Islet of Langerhans (tissue), 1 donor: ENCODE results near the gene PDGFC.

Source experiments
- FAIRE-seq: peaks from one replicate; lab custom pipeline; 2011; peaks lifted over from hg19 to GRCh38; lab: Jason Lieb, UNC

PDGFC gene

DNA sequence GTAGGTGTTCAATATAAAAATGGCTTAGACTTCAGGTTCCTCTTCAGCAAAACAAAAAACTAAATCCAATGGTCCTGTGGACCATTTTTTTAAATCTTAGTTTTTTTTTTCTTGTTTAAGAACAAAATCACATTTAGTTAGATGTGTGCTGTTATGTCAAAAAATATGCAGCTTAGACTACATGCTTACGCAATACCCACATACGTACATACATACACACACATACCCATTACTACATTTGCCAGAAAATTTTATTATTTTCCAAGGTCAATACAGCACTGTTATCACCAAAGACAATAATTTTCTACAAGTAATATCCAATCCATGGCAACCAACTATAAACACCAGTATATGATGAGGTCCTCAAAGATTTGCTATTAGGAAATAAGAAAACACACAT, 144.1 kb downstream of the PDGFC start:
- FAIRE-seq = no peak

DNA sequence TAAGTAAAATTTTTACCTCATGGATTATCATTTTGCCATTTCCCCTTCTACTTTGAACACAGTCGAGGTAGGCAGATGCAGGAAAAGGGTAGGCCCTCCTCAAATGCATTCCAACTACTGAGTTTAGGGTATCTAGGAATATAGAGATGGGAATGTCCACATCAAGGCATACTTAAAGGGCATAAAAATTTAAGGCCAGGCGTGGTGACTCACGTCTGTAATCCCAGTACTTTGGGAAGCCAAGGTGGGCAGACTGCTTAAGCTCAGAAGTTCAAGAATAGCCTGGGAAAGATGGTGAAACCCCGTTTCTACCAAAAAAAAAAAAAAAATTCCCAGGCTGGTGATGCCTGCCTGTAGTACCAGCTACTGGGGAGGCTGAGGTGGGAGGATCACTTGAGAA, 146.5 kb downstream of the PDGFC start:
- FAIRE-seq = peak; percentile 98

DNA sequence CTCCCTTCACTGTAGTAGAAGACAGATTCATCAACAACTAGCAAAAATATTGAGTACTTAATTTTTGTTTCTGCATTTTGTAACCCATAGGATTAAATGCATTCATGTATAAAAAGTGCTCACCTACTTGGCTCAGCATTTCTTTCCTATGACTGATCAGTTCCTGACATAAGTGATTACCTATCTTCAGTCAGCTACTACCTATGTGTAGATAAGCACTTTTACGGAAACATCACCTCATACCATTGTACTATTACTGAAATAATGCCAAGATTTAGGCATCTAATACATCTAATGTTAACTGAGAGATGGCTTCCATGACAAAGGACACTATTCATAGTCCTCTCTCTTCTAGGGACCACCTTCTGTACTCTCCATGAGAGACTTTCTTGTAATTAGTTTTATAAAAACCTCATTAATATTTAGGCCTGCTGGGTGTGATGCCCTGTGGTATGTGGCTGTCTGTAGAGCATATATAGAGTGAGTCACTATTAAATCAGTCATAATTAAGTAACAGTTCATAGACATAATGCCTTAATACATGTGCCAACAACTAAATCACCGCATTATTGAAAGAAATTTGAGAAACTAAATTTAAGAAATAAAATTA, 147.0 kb downstream of the PDGFC start:
- no peak for FAIRE-seq

DNA sequence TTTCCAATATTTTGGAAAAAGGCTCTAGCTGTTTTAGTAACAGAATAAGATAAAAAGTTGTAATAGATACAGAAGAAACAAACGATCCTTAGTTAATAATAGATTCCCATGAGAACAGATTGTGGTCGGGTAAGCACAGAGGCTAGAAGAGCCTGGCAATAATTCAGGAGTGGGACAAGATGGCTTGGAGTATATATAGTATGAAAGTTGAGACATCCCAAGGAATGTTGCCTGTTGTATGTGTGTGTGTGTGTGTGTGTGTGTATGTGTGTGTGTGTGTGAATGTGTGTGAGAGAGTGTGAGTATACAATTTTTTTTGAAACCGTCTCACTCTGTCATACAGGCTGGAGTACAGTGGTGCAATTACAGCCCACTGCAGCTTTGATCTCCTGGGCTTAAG, 150.7 kb downstream of the PDGFC start:
- no peak for FAIRE-seq

DNA sequence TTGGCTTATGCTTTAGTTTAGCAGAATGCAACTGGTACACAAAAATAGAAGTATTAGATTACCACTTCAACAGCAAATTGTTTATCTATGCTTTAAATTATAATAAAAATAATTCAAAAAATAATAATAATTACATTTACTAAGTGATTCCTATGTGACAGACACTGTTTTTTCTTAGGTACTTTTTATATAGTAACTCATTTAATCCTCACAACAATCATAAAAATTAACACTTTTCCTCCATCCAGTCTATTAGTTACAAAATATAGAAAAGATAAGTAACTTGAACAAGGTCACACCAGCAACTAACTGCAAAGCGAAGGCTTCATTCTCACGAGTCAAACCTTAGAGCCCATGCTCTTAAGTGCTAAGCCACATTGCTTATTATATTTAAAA, 155.2 kb downstream of the PDGFC start:
- FAIRE-seq = no peak

DNA sequence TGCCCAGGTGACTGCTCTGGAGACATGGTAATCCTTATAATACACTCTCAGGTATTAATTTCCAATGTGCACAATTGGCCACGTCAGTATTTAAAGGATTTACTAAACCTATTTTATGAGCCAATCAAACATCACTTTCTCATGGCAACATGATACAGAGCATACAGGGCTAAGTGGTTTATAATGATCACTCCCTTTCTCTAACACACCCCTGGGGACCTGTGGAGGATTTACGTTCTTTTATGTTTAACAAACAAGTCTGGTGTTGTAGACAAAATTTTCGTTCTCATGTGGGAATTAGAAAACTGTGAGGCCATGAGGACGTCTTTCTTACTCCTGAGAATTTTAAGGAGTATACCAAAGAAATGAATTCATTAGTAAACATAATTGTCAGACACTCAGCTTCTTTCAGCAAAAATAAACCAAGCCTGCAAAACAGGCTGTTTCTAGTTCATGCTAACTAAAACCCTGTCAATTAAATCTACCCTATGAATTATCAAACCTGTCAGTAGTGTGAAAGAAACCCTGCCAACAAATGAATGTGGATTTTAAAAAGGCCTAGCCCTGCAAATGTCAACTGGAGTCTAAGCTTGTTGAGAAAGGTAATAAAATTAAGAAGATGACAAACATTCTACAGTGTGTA, 155.8 kb downstream of the PDGFC start:
- no peak for FAIRE-seq

DNA sequence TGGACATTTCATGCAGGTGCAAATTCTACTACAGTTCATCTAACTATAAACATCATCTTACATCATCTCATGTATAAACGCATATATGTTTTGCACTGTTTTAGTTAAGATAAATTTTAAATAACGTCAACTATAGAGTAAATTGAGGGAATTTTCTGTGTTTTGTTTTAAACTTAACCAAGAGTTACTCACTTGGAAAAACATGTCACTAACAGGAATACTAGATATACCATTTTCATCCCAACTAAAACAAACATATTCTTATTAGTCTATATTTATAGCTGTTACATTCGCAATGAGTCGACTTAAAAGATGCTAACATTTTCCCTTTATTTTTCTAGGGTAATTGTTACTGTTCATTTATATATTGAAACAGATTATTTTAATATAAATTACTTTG, 159.6 kb downstream of the PDGFC start:
- no peak for FAIRE-seq

DNA sequence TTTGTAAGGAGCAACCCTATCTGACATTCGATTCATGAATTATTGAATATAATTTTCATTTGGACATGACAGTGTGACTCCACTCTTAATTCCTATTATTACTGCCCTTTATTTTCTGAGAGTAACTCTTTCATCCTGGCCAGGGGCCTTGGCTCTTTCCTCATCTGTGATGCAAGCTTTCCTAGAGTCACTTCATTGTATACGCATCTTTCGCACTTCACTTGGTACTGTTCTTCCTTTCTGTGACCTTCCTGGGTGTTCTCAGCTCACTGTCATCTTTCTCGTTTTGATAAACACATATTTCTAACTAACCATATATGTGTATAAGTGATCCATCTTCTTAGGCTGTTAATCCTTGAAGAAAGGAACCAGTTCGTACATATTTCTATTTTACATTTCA, 160.3 kb downstream of the PDGFC start:
- FAIRE-seq = no peak

DNA sequence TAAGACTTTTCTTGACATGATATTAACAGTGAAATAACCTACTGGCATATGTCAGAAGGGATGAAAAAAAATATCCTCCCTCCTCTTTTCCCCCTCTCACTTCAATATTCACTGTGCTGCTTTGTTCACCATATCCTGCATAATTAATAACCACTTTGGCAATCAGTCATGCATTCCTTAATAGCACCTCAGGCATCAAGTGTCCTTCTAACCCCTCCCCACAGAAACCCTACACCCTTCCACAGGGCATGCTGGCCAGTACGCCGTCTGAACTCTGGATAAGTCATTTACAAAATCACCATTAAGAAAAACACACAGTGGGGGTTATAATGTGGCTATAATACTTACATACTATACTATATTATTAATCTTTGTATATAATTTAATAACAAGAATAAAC, 165.9 kb downstream of the PDGFC start:
- FAIRE-seq = no peak

DNA sequence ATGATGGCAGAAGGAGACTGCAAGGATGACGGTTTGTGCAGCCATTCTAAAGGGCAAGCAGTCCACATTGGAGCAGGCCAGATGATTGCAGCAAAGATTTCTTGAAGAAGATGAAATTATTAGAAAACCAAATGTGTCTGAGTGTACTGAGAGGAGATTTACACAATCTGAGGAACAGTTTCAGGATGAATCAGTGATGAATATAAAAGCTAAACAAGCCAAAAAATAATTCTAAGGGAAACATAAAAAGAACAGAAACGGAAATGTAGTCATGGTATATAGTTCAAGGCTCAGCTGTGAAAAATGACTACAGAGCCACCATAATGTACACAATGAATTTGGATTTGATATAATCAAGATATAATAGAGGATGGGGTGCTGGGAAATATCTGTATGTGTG, 168.5 kb downstream of the PDGFC start:
- no peak for FAIRE-seq

DNA sequence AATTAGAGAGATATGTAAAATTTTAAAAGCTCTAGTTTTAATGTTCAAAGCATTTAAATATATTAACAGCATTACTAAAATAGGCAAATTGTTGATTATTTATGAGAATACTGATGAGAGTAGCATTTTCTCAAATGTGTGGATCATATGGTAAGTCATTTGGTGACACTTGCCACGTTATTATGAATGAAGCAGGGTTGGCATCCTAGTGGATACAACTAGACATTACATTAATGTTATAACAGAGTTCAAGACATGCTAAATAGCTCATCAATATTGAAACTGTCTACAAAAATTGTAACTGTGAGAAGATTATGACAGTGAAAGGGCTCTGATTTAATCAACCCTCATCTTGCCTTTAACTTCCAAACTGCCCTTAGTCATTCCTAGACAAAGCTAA, 171.1 kb downstream of the PDGFC start:
- no peak for FAIRE-seq

DNA sequence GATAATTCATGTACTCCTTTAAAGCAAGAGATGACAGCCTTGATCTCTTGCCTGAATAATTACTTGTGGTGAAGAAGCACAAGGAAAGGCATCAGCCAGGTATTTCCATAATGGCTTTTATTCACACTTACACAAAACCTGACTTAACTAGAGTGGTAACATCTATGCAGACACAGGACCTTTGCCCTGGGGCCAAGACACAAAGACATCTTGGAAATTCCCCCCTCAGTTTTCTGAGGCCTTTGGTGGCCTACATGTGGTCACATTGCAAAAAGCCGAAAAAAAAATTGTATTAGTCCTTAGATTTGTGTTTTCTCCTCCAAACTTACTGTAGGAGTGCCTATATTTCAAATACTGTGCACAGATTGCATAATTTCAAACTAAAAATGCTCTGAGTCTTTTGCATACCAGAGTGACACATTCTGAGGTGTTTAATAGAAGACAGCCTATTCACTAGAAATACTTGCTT, 172.4 kb downstream of the PDGFC start:
- no peak for FAIRE-seq

DNA sequence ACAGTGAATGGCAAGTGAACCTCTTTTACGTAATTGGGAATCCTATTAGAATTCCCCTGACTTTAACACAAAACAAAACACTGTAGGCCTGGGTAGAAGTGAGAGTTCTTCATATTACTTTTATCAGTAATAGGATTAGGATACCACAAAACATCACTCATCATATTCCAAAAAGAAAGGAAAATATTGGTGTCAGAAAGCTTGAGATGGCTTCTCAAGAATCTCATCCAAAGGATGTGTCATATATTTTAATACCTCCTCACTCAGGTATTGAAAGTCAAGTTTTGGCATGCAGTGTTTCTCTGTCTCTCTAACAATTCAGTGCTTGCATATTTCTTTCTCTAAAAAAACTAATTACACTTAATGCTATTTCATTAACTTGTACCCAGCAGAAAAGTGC, 173.2 kb downstream of the PDGFC start:
- FAIRE-seq = no peak

DNA sequence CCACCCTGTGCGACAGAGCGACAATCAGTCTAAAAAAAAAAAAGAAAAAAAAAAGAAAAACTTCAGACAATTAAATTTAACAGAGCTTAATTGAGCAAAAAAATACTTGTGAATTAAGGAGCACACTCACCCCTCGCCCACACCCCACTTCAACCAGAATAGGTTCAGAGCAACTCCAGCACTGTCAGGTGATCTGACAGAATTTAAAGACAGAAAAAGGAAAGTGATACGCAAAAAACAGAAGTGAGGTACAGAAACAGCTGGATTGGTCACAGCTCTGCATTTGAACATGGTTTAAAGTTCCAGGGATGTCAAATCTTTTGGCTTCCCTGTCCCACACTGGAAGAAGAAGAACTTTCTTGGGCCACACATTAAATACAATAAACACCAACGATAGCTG, 174.4 kb downstream of the PDGFC start:
- FAIRE-seq = no peak

DNA sequence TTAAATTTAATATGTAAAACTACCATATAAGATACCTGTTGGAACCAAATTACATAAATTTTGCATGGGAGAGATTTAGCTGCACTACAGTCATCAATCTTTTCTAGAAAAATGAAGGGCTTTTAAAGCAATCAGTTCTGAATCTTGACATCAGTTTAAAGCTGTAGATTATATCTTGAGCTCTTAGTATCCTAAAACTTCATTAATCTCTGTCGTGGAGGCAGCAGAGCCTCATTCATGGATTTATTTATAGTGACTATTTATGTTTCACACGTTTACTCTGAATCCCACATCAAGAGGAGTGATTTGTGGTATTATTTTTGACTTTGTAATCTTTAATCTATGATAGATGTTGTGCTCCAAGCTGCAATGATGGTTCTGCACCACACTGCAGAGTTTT, 175.9 kb downstream of the PDGFC start:
- FAIRE-seq = no peak

DNA sequence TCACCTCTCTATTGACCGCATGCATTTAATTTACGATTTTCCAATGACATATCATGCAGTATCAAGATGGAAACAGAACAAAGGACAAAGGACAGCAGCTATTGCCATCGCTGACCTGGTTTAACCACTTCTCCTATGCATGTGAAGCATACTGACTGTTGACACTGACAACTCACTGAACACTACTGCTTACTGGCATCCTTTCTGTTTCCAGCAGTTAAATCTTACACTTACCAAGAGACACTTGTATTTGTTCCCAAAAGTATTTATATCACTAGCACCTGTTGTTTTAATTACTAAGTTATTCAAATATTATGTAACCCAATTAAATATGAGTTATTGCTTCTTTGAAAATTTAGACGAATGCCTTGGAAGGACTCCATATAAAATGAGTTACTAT, 176.7 kb downstream of the PDGFC start:
- no peak for FAIRE-seq

DNA sequence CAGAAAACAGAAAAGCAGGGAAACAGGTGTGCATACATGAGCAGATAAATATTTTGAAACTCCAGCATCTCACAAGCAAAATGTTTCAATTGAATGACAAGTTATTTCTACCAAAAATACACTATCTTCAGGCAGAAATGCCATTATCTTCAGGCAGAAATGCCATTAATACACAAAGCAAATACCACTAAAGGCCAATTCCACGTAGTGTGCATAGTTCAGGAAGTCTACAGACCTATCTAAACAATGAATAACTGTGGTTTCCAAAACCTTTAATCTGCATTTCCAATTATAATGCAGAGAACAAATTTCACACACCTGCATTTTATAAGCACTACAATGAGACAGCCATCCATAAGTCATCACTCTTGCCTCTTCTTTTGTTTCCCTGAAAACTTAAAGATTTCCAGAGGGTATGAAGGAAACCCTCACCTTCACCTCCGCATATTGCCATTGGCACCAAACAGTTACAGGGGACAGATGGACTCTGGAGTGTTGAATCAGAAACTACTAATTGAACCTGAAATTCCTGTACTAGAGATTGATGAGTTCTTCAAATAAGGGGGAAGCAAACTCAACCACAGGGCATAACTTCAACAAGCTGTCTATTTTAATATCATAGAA, 179.0 kb downstream of the PDGFC start:
- FAIRE-seq = no peak

DNA sequence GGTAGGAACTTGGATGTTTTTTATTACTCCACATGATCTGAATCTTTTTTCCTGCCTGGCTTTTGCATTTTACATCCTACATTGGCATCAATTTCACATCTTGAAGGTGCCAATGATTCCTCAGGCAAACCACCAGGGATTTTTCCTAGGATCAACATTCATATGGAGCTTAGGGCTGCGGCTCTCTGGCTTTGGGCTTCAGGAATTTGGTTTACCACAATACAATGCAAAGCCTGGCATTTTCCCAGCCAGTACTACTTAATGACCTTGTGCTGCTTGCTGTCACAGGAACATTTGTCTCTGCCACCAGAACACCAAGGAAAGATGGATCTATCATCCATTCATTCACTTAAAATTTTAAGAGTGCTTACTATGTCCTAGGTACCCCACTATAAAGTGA, 180.7 kb downstream of the PDGFC start:
- no peak for FAIRE-seq

DNA sequence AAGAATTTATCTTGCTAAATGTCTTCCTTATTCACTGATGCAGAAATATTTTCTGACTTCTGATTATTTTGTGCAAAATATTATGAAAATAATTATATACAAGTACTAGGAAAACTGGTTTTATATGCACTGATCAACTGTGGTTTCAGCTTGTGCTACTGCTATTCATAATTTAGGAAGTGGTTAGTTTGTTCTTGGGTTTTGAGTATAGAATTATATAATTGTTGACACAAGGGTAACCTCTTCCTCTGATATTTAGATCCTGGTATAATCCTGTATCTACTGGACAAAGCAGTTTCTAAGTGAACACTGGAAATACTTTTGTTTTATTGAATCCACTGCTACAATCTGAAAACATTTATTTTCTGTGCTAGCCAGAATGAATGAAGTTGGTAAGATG, 182.8 kb downstream of the PDGFC start:
- no peak for FAIRE-seq

DNA sequence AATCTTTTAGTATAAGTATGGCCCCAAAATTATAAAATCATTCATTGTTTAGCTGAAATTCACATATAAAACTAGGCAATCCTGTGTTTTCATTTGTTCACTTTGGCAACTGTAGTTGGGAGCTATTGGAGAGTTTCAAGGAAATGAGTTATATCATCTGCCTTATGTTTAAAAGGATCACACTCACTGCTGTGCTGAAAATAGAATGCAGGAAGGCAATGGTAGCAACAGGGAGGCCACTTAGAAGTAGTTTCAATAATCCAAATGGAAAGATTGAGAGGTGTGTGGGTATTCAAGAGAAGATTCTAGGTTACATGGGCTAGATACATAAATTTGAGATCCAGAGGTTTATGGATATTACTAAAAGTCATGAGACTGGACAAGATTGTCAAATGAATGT, 184.9 kb downstream of the PDGFC start:
- FAIRE-seq = no peak

DNA sequence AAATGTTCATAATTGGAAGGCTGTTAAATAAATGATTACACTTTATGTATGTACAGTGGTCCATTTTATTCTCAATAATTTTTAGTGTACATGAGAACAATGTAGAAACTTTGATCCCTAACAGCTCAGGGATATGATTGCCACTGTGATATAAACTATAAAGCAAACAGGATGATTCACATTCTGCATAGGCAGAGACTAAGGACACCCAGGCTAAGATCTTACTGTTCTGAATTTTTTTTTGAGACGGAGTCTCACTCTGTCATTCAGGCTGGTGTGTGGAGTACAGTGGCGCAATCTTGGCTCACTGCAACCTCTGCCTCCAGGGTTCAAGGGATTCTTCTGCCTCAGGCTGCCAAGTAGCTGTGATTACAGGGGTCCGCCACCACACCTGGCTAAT, 186.6 kb downstream of the PDGFC start:
- no peak for FAIRE-seq

DNA sequence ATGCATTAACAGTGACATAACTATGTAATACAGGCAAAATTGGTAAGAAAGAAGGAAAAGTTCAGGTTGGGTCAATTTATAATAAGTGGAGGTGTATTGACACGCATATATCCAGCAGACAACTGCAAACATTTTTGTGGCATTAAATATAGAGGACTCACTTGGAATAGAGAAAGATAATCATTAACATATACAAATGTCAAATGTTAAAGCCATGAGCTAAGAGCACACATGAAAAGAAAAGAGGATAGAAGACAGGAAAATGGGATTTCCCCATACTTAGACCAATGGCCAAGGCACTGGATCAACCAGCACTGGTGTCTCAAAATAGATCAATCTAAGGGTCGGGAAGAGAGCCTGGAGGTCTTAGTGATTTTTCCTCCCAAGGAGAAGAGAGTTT, 187.6 kb downstream of the PDGFC start:
- FAIRE-seq = no peak

DNA sequence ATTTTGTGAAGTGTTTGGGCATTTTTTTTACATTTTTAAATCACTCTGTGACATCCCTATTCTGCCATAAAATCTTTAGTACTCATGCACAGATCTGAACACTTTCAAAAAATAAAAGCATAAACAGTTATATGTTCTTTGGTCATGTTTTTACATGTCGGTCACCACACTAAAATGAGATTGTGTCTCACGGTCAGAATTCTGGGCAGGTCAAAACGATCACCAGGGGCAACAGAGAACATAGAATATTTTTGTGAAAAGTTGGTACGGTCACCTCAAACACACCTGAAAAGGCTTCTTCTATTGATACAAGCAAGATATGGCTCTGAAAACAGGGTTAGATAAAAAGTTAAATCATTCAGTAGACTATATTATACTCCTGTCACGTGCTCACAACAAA, 189.1 kb downstream of the PDGFC start:
- no peak for FAIRE-seq

DNA sequence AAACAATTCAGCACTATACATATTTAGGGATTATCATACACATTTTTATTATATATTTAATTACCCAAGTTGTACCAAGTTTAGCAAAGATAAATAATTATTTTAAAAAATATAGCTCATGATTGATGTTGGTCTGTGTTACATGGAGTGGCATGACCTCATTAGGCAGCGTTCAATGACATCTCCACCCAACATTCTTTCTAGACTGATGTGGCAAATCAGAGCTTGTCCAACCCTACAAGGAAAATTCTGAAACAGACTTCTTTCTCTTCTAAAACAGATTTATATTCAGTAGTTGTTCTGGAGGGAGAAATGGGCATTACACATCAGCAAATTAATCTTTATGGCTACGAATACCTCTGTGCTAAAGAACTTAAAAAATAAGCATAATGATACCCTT, 189.7 kb downstream of the PDGFC start:
- no peak for FAIRE-seq
